GM12872 (cell line): Measurements from ENCODE around the gene LPCAT2.
A peak's percentile ranks its signal among the peaks of the same experiment; 100 is the strongest.

Experiments
- TF ChIP-seq, protein P1 (sequence below): IDR thresholded peaks from 3 replicates; pipeline ENCODE4 v1.5.1; 2011; ENCODE audit warnings: low read depth, mild to moderate bottlenecking, low read length, moderate library complexity; ENCODE audit not compliant: insufficient read depth

Gene LPCAT2

DNA sequence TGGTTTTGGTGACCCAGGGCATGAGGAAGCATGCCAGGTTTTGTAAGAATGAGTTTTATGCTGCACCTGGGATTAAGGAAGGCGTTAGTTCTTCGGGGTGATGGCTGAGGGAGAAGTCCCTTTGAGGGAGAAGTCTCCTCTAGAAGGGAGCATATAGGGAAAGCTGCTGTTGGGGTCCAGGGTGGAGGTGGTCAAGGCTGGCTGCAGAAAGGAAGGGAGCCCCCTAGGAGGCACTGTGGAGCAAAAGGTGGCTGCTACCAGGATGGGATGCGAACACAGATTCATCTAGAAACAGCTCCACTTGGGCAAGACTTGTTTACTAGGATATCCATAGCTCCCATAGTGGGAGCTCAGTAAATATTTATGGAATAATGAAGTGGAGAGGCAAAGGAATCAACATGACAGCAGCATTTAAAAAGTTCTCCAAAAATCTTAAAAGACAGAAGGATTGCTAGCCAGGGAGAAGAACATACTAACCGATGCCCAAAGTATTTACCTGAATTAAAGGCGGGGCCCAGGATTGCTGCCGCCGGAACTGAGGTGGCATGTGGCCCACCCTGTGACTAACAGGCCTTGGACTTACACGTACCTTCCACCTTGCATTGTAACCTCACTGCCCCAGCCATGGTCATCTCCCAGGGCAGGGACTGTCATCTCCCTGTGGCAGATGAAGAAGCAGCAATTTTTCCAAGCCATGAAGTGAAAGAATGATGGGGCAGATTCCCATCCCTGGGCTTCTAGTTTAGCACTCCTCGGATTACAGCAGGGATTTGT lies 7.1 kb upstream of the LPCAT2 start:
- TF ChIP-seq, protein P1, sequence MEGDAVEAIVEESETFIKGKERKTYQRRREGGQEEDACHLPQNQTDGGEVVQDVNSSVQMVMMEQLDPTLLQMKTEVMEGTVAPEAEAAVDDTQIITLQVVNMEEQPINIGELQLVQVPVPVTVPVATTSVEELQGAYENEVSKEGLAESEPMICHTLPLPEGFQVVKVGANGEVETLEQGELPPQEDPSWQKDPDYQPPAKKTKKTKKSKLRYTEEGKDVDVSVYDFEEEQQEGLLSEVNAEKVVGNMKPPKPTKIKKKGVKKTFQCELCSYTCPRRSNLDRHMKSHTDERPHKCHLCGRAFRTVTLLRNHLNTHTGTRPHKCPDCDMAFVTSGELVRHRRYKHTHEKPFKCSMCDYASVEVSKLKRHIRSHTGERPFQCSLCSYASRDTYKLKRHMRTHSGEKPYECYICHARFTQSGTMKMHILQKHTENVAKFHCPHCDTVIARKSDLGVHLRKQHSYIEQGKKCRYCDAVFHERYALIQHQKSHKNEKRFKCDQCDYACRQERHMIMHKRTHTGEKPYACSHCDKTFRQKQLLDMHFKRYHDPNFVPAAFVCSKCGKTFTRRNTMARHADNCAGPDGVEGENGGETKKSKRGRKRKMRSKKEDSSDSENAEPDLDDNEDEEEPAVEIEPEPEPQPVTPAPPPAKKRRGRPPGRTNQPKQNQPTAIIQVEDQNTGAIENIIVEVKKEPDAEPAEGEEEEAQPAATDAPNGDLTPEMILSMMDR: peak; percentile 44; the same call in 2 of the 3 replicates

DNA sequence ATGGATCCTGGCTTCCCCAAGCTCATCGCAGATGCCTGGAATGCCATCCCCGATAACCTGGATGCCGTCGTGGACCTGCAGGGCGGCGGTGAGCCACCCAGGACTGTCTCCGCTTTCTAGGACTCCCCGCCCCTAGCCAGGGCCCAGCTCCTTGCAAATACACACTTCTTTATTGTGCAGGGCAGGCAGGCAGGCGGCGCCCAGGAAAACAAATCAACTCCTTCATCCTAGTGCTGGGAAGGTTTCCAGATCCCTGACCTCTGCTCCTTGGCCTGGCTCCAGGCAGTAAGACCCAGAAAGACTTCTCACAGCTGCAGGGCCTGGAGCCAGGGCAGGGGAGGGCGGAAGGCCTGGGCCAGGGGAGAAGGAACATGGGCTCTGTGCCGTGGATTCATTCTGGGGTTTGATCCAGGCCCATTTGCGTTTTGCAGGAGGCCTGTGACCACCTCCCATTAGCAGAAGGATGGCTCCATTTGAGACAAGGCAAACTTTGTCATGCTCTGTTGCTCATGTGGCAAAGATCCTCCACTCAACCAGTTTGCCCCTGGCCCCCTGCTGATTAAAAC lies 6.0 kb upstream of the LPCAT2 start:
- TF ChIP-seq, protein P1: no peak

DNA sequence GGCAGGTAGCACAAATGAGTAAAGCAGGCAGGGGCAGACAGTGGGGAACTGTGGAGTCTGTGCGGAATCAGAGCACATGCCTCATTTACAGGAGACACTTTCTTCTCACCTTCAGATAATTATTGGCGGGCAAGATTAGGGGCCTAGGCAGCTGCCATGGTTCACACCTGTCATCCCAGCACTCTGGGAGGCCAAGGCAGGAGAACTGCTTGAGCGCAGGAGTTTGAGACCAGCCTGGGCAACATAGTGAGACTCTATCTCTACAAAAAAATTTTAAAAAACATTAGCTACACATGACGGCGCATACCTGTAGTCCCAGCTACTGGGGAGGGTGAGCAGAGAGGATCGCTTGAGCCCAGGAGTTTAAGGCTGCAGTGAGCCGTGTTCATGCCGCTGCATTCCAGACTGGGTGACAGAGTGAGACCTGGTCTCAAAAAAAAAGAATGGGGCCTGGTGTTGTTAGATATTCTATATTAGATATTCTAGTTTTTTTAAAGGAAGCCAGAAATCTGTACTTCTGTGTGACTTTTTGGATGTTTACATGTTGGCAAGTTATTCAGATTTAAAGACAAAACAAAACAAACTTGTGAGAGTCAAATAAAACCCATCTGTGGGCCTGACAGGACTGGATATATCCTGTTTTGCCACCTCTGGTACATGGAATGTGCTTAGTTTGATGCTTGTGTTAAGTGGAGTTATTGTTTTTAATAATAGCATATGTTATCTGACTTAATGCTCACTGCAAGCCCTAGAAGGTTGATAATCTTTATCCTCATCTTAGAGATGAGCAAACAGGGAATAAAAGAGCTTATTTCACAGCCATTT lies 4.9 kb upstream of the LPCAT2 start:
- TF ChIP-seq, protein P1: no peak

DNA sequence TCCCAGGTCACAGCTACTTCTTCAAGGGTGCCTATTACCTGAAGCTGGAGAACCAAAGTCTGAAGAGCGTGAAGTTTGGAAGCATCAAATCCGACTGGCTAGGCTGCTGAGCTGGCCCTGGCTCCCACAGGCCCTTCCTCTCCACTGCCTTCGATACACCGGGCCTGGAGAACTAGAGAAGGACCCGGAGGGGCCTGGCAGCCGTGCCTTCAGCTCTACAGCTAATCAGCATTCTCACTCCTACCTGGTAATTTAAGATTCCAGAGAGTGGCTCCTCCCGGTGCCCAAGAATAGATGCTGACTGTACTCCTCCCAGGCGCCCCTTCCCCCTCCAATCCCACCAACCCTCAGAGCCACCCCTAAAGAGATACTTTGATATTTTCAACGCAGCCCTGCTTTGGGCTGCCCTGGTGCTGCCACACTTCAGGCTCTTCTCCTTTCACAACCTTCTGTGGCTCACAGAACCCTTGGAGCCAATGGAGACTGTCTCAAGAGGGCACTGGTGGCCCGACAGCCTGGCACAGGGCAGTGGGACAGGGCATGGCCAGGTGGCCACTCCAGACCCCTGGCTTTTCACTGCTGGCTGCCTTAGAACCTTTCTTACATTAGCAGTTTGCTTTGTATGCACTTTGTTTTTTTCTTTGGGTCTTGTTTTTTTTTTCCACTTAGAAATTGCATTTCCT lies 3.4 kb upstream of the LPCAT2 start:
- TF ChIP-seq, protein P1: no peak

DNA sequence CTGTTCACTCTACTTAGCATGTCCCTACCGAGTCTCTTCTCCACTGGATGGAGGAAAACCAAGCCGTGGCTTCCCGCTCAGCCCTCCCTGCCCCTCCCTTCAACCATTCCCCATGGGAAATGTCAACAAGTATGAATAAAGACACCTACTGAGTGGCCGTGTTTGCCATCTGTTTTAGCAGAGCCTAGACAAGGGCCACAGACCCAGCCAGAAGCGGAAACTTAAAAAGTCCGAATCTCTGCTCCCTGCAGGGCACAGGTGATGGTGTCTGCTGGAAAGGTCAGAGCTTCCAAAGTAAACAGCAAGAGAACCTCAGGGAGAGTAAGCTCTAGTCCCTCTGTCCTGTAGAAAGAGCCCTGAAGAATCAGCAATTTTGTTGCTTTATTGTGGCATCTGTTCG lies 2.8 kb upstream of the LPCAT2 start:
- TF ChIP-seq, protein P1: no peak

DNA sequence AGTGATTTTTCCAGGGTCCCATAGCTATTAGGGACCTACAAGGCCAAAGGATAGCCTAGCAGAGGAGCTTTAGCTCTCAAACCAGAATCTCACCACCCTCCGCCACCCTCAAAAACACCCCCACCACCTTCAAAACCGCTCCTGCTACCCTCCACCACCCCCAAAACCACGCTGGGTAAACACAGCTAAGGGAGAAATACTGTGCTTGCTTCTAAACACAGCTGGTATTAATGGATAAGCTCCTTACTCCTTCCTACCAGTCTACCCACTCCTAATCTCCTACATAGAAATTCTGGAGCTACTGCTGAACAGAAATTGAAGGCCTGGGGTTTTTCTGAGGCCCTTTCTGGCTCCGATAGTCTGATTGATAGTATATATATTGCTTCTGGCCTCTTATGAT lies 2.2 kb upstream of the LPCAT2 start:
- TF ChIP-seq, protein P1: no peak
